Caco-2 (cell line): ENCODE measurements around the gene CDHR1. TPM values are rescaled to one million over a fixed set of nuclear protein-coding genes. Genes with fewer than 3 reads are reported as not detected.

Source experiments
- BruUV-seq: library from RNA; stranded (reverse); fragments of 400-500 nt; replicated peaks from 2 replicates; lab custom pipeline; 2021; lab: Mats Ljungman, UMichigan
- CTCF ChIA-PET: fragments of 300-600 bp; sonication (Branson Sonifier 250); formaldehyde crosslinking; loops from one replicate; lab custom pipeline; 2022; ENCODE audit warnings: antibody characterized with exemption; lab: Charles Lee
- POLR2A ChIA-PET: fragments of 300-600 bp; sonication (Branson Sonifier 250); formaldehyde crosslinking; loops from one replicate; lab custom pipeline; 2022; ENCODE audit warnings: antibody characterized with exemption; lab: Charles Lee
- DNase-seq, 2 experiments: peaks; one replicate each; pipeline versions ENCODE4 v3.0.0 to v3.0.0-alpha.2; 2020 to 2022
- H3K27me3 ChIP-seq: replicated peaks from 2 replicates; pipeline ENCODE4 v1.6.0; 2011; ENCODE audit warnings: low read length; ENCODE audit not compliant: control insufficient read depth, insufficient read depth
- H3K36me3 ChIP-seq: 2 replicates; pipeline ENCODE4 v1.5.1; 2011; ENCODE audit warnings: low read length; ENCODE audit not compliant: control insufficient read depth, insufficient read depth
- H3K4me1 ChIP-seq: fragments of 250-450 bp; sonication (Bioruptor Pico); 2 replicates; pipeline ENCODE4 v1.5.1; 2020; ENCODE audit warnings: mild to moderate bottlenecking
- H3K4me3 ChIP-seq: 2 replicates; pipeline ENCODE4 v1.5.1; 2011; ENCODE audit warnings: low read depth, mild to moderate bottlenecking, control low read depth, low read length
- H3K9me3 ChIP-seq: fragments of 250-450 bp; sonication (Bioruptor Pico); 2 replicates; pipeline ENCODE4 v1.5.1; 2020; ENCODE audit warnings: mild to moderate bottlenecking, moderate library complexity
- H3K27ac Mint-ChIP-seq: one replicate; pipeline ENCODE4 v1.8.0; 2022; ENCODE audit warnings: mixed read lengths; ENCODE audit not compliant: unreplicated experiment
- H3K27me3 Mint-ChIP-seq: one replicate; pipeline ENCODE4 v1.8.0; 2022; ENCODE audit warnings: mixed read lengths; ENCODE audit not compliant: insufficient read depth, unreplicated experiment
- H3K36me3 Mint-ChIP-seq: one replicate; pipeline ENCODE4 v1.8.0; 2022; ENCODE audit warnings: mild to moderate bottlenecking, mixed read lengths; ENCODE audit not compliant: insufficient read depth, unreplicated experiment
- H3K4me1 Mint-ChIP-seq: one replicate; pipeline ENCODE4 v1.8.0; 2022; ENCODE audit warnings: low read depth, mixed read lengths; ENCODE audit not compliant: unreplicated experiment
- H3K4me3 Mint-ChIP-seq: one replicate; pipeline ENCODE4 v1.8.0; 2022; ENCODE audit warnings: mild to moderate bottlenecking, moderate library complexity, mixed read lengths; ENCODE audit not compliant: unreplicated experiment
- H3K9me3 Mint-ChIP-seq: one replicate; pipeline ENCODE4 v1.8.0; 2022; ENCODE audit warnings: mixed read lengths; ENCODE audit not compliant: unreplicated experiment
- CTCF ChIP-seq, 2 experiments: fragments of 200-600 bp in 1 of 2; IDR thresholded peaks; 1 replicate in 1 of 2; 2 replicates in 1 of 2; pipeline versions ENCODE4 v1.5.1 to v1.8.0; 2011 to 2022; ENCODE audit warnings: antibody characterized with exemption in 1 of 2, control low read depth in 1 of 2, inconsistent platforms in 1 of 2, low read depth in 1 of 2, low read length in 1 of 2, mild to moderate bottlenecking in 1 of 2, moderate library complexity in 1 of 2; ENCODE audit not compliant: insufficient read depth in 1 of 2, severe bottlenecking in 1 of 2, unreplicated experiment in 1 of 2
- intact Hi-C: fragments of 100-400 bp; cut with micrococcal nuclease; formaldehyde crosslinking; loops from one replicate; pipeline ENCODE4 v1.10.0; 2022; ENCODE audit not compliant: unreplicated experiment
- total RNA-seq: library from RNA; stranded (reverse); gene quantifications from 2 replicates; pipeline ENCODE4 v1.2.3, GENCODE V29; 2022

The CDHR1 gene
- total RNA-seq, 1 experiment from 2014 or later: not detected

GRCh38 chr10:84236807-84237198 is 42.5 kb downstream of the CDHR1 start:
- Histone ChIP-seq H3K36me3 (no peaks in the 10 kb centered on the region), H3K4me3 (no peak overlapping the region), H3K27me3 (no peaks in the 10 kb centered on the region), H3K9me3 (no peaks in the 10 kb centered on the region), H3K4me1 (no peaks in the 10 kb centered on the region)
- Mint-ChIP-seq H3K27ac (no peak overlapping the region), H3K4me3 (no peak overlapping the region), H3K4me1 (no peaks in the 10 kb centered on the region), H3K27me3 (peaks cover 9% of the 10 kb centered on the region), H3K36me3 (no peaks in the 10 kb centered on the region), H3K9me3 (no peaks in the 10 kb centered on the region)
- no peak for DNase-seq
- no TSS peak for BruUV-seq
- intact Hi-C loops: no loop called here
- no peak for TF ChIP-seq CTCF (IDR thresholded peaks at IDR 0.05; ENCODE audit: insufficient read depth in 1 of 2, low read depth in 1 of 2, low read length in 1 of 2, severe bottlenecking in 1 of 2, unreplicated experiment in 1 of 2)
- ChIA-PET POLR2A (no interaction called here), CTCF (interaction anchor here (0.6 kb wide), 1 partner anchor 1751 kb away, joined by 4 read pairs; no protein-coding TSS in a partner anchor)

DNA sequence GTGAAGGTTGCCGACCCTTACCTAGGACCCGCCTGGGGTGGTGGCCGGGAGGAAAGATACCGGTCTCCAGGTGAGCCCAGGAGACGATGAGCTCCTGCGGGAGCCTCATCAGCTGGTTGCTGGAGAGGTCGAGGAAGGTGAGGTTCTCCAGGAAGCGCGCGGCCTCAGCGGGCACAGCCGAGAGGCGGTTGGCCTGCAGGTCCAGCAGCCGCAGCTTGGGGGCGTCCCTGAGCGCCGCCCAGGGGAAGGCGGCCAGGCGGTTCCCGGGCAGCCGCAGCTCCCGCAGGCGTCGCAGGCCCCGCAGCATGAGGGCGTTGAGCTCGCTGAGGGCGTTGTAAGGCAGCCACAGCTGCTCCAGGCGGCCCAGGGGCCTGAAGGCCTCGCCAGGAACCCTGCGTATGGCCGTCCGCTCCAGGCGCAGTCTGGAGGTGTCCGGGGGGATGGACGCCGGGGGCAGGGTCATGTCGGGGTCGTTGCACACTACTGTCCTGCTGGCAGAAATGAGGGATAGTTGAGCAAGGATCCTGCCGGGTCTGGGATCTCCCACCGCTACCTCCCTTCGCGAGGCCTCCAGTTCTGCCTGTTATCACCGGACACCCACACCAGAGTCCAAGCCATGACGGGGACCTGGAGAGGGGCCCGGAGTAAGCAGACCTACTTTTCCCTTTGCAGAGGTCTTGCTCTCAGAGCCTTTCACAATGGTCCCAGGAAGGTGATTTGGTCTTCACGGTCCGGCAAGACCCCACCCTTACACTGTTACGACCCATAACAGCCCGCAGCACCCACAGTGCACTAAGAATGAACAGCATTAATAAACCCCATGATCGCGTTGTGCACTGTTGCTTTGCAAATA is 43.1 kb downstream of the CDHR1 start:
- Histone ChIP-seq H3K4me3 (no peak overlapping the region), H3K27me3 (no peaks in the 10 kb centered on the region), H3K9me3 (no peaks in the 10 kb centered on the region), H3K36me3 (no peaks in the 10 kb centered on the region), H3K4me1 (no peaks in the 10 kb centered on the region)
- Mint-ChIP-seq H3K27me3 (peaks cover 9% of the 10 kb centered on the region), H3K9me3 (no peaks in the 10 kb centered on the region), H3K4me1 (no peaks in the 10 kb centered on the region), H3K36me3 (no peaks in the 10 kb centered on the region), H3K27ac (no peak overlapping the region), H3K4me3 (no peak overlapping the region)
- ChIA-PET POLR2A (no interaction called here), CTCF (interaction anchor here (0.6 kb wide), 1 partner anchor 1751 kb away, joined by 4 read pairs; no protein-coding TSS in a partner anchor)
- DNase-seq: no peak
- TF ChIP-seq CTCF (IDR thresholded peaks at IDR 0.05; ENCODE audit: insufficient read depth in 1 of 2, low read depth in 1 of 2, low read length in 1 of 2, severe bottlenecking in 1 of 2, unreplicated experiment in 1 of 2): peak in 1 of 2 experiments; percentile 13
- no TSS peak for BruUV-seq
- intact Hi-C loops: no loop called here

- H3K27me3 Mint-ChIP-seq: peaks cover 9% of the 10 kb centered on the region
- no peak for TF ChIP-seq CTCF (IDR thresholded peaks at IDR 0.05; ENCODE audit: insufficient read depth in 1 of 2, low read depth in 1 of 2, low read length in 1 of 2, severe bottlenecking in 1 of 2, unreplicated experiment in 1 of 2)
- no peak overlapping the region for H3K4me3 Mint-ChIP-seq
- ChIA-PET POLR2A (no interaction called here), CTCF (no interaction called here)
- intact Hi-C loops: no loop called here
- DNase-seq: no peak
- Histone ChIP-seq H3K27me3 (no peaks in the 10 kb centered on the region), H3K4me1 (no peaks in the 10 kb centered on the region), H3K9me3 (no peaks in the 10 kb centered on the region), H3K36me3 (no peaks in the 10 kb centered on the region), H3K4me3 (no peak overlapping the region)
- no peak overlapping the region for H3K27ac Mint-ChIP-seq
- BruUV-seq: no TSS peak
- no peaks in the 10 kb centered on the region for H3K9me3 Mint-ChIP-seq
- no peaks in the 10 kb centered on the region for H3K36me3 Mint-ChIP-seq
- no peaks in the 10 kb centered on the region for H3K4me1 Mint-ChIP-seq
Observed at GRCh38 chr10:84238909-84239308, 44.6 kb downstream of the CDHR1 start.
